HUES48 (cell line): ENCODE data around the gene PROX2.

Experiments
- H3K27ac ChIP-seq: one replicate; pipeline ENCODE4 v1.7.0; 2013; ENCODE audit warnings: low read depth, low read length, inconsistent platforms
- H3K27me3 ChIP-seq: 2 replicates; pipeline ENCODE4 v1.6.1; 2013; ENCODE audit warnings: mild to moderate bottlenecking, low read length; ENCODE audit not compliant: control insufficient read depth, insufficient read depth
- H3K36me3 ChIP-seq: 2 replicates; pipeline ENCODE4 v1.6.1; 2013; ENCODE audit warnings: low read length; ENCODE audit not compliant: control insufficient read depth, insufficient read depth
- H3K4me1 ChIP-seq: 2 replicates; pipeline ENCODE4 v1.6.1; 2013; ENCODE audit warnings: mild to moderate bottlenecking, low read length; ENCODE audit not compliant: control insufficient read depth, insufficient read depth
- H3K4me3 ChIP-seq: 2 replicates; pipeline ENCODE4 v1.5.1; 2013; ENCODE audit warnings: mild to moderate bottlenecking, low read depth, low read length
- H3K9ac ChIP-seq: 2 replicates; pipeline ENCODE4 v1.6.1; 2013; ENCODE audit warnings: mild to moderate bottlenecking, low read depth, low read length, moderate library complexity
- H3K9me3 ChIP-seq: 2 replicates; pipeline ENCODE4 v1.6.1; 2013; ENCODE audit warnings: low read length; ENCODE audit not compliant: control insufficient read depth, insufficient read depth

PROX2 gene

DNA sequence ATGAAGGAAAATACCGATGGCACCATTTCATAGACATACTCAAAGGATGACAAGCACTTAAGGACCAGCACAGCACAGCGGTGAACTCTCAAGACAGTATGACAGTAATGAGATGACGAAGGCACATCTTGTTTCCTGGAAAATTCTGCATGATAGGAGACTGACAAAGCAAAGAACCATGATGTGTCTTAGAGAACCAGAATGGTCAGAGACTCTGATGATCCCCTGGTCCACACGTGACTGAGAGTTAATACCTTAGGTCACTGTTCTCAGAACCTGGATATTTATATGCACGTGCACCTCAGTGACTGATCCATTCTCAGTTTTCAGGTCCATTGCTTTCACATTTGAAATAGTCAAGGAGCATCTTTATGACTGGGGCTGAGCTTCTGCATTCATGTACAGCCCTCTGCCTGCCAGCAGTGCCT, 35.3 kb downstream of the PROX2 start:
- Histone ChIP-seq H3K9ac (no peak overlapping the region), H3K36me3 (peaks cover 23% of the 10 kb centered on the region), H3K27ac (no peak overlapping the region), H3K4me3 (no peak overlapping the region), H3K9me3 (no peaks in the 10 kb centered on the region), H3K4me1 (no peaks in the 10 kb centered on the region), H3K27me3 (no peaks in the 10 kb centered on the region)

DNA sequence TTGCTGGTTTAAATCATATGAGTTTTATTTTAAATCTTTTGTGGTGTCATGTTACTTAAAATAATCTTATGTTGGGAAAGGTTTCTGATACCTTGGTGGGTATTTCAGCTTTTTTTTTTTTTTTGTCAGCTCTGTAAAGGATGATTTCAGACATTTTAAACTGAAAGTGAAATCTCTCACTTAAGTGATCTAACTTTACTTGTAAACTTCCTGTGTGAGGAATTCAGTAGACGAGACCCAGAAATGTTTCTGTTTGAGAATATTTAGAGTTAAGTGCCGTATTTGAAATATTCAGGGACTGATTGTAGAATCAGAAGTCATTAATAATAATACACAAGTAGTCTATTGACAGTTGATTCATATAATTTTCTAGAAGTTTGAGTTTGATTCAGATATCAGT, 37.8 kb downstream of the PROX2 start:
- H3K36me3 ChIP-seq, result peaks cover 31% of the 10 kb centered on the region
- no peaks in the 10 kb centered on the region for H3K4me1 ChIP-seq
- no peak overlapping the region for H3K27ac ChIP-seq
- no peak overlapping the region for H3K4me3 ChIP-seq
- no peaks in the 10 kb centered on the region for H3K27me3 ChIP-seq
- no peaks in the 10 kb centered on the region for H3K9me3 ChIP-seq
- H3K9ac ChIP-seq, result no peak overlapping the region

DNA sequence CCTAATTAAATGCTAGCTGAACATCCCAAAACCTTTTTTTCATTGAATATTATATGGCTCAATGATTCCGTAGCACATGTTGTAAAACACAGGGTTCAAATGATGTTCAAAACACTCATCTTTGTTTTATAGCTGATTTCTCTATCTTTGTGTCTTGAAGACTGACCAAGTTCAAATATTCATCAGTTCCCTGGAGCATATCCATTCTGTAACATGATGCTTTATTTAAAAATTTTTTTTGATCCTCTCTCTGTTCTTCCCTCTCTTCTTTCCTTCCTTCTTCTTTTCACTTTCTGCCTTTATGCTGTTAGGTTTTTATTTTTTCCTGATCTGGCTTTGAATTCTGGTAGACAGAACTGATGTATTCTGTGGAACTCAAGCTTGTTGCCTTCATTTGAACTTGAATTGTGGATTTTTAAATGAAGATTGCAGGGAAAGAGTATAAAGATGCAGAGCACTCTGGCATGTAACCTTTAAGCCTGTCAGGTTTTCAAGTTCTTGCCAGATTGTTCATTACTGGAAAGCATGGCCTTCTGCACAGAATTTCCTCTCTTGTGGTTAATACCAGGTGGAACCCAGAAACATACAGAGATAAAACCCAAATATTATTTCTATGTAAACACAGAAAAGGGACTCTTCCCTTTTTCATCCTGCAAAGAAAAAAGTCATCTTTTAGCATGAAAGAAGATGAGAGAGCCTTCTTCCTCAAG, 39.5 kb downstream of the PROX2 start:
- Histone ChIP-seq H3K27me3 (no peaks in the 10 kb centered on the region), H3K27ac (no peak overlapping the region), H3K9me3 (no peaks in the 10 kb centered on the region), H3K4me3 (no peak overlapping the region), H3K4me1 (no peaks in the 10 kb centered on the region), H3K9ac (no peak overlapping the region), H3K36me3 (peaks cover 39% of the 10 kb centered on the region)

DNA sequence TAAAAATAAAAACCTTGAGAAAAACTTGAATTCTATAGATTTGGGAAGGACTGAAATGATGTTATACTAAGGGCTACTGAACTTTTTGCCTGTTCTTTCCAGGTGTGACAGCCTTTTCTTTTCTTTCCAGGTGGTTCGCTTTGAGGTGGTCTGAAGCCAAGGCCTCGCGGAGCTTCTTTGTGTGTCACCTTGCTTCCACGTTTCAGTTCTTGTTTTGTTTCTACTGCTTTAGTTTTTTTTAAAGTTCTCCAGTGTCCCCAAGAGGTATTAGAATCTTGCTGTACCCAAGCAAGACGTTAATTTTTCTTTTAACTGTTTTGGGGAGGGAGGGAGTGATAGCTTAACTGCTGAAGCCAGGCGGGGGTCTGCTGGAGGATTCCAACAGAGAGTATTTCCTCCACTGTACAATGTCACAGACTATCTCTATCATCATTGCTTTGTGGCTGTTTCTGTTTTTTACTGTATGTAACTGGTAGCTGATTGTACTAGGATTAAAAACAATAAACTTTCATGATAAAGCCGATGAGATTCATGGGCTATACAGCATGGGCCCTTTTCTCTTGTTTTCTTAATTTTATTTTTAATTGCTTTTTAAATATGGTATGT, 40.2 kb downstream of the PROX2 start:
- Histone ChIP-seq H3K9ac (no peak overlapping the region), H3K27me3 (no peaks in the 10 kb centered on the region), H3K4me3 (no peak overlapping the region), H3K36me3 (peaks cover 44% of the 10 kb centered on the region), H3K4me1 (no peaks in the 10 kb centered on the region), H3K9me3 (no peaks in the 10 kb centered on the region), H3K27ac (no peak overlapping the region)

DNA sequence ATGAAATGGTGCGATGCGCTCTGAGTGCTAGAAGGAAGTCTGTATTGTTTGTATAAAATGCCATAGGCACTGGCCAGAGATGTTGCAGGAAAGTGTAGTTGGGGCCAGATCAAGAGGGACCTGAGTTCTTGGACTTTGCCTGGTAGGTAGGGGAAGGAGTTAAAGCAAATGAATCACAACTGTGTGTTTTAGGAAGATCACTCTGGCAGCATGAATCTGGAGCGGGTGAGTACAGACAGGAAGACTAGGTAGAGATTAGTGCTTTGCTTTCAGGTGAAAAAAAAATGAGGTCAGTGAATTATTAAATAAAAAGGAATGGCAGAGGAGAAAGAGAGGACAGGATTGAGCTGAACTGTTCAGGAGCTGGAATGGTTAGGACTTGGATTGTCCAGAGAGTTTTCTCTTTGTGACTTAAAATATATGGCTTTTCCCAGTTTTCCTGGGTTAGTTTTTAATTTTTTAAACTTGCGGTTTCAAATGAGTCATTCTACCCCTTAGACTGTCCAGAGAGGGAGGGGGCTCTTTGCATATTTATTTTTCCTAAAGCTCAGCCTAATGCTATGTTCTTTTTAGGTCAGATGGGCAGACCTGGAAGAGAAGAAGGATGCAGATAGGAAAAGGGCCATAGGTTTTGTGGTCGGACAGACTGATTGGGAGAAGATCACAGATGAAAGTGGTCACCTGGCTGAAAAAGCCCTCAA, 41.1 kb downstream of the PROX2 start:
- no peak overlapping the region for H3K4me3 ChIP-seq
- no peak overlapping the region for H3K27ac ChIP-seq
- H3K4me1 ChIP-seq, result no peaks in the 10 kb centered on the region
- no peaks in the 10 kb centered on the region for H3K9me3 ChIP-seq
- H3K9ac ChIP-seq, result no peak overlapping the region
- H3K27me3 ChIP-seq, result no peaks in the 10 kb centered on the region
- H3K36me3 ChIP-seq, result peaks cover 48% of the 10 kb centered on the region

DNA sequence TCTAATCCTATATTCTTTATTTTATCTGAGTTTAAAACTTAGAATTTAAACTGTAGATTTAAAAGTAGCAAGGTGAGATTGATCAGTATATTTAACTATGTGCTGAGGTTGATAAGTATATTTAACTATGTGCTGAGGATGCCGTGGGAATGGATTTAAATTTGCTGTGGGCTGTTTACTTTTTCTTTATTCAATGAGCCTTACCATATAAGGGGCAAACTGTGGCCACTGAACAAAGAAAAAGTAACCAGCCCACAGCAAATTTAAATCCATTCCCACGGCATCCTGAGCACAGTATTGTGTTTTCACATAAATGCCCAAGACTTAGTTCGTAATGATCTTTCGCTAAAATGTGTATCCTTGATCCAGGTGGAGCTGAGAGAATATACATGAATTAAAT, 43.1 kb downstream of the PROX2 start:
- Histone ChIP-seq H3K9me3 (no peaks in the 10 kb centered on the region), H3K36me3 (peaks cover 68% of the 10 kb centered on the region), H3K27ac (no peak overlapping the region), H3K9ac (no peak overlapping the region), H3K4me3 (no peak overlapping the region), H3K27me3 (no peaks in the 10 kb centered on the region), H3K4me1 (no peaks in the 10 kb centered on the region)

DNA sequence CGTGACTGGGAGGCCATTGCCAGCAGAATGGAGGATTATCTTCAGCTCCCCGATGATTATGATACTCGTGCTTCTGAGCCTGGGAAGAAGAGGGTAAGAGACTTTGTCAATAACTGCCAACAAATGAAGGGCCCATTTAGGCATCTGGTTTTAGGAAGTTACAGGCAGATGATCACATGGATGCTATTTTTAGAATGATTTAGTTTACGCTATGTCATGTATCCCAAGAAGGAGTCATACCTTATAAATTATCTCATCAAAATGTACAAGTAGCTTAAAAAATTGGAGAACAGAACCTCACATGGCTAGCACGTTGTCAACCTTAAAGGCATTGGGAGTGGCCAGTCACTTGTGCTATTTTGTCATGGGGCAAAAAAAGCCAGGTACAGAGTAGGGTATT, 46.7 kb downstream of the PROX2 start:
- Histone ChIP-seq H3K9me3 (no peaks in the 10 kb centered on the region), H3K27me3 (no peaks in the 10 kb centered on the region), H3K4me1 (peaks cover 7% of the 10 kb centered on the region), H3K4me3 (no peak overlapping the region), H3K27ac (no peak overlapping the region), H3K36me3 (peaks cover 61% of the 10 kb centered on the region), H3K9ac (no peak overlapping the region)

DNA sequence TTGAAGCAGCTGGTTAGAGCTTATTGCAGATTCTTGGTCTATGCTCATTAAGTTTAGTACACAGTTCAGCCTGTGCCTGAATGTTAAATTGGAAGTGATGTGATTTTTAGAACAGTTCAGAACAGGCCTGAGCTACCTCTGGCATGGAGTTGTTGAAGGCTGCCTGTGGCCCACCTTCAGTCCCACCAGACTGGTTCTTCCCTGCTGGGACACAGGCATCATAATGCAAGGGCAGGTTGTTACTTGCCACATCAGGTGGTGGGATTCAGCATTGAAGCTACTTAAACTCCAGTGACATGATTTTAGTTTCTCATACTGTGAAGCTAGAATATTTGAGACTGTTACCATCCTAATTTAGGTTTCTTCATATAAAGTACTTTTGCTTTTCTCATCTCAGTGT, 49.4 kb downstream of the PROX2 start:
- Histone ChIP-seq H3K36me3 (peaks cover 75% of the 10 kb centered on the region), H3K9ac (no peak overlapping the region)

More for the DNA sequence above, 49.4 kb downstream of the PROX2 start:
- no peaks in the 10 kb centered on the region for H3K27me3 ChIP-seq
- H3K4me1 ChIP-seq, result peaks cover 7% of the 10 kb centered on the region
- no peak overlapping the region for H3K27ac ChIP-seq
- H3K4me3 ChIP-seq, result no peak overlapping the region
- H3K9me3 ChIP-seq, result no peaks in the 10 kb centered on the region
